Adrenal gland (tissue), 5 donors: ENCODE measurements around the gene SPEF1.

Experiments used
- CTCF ChIP-seq, 6 experiments: fragments of 450-650 bp in 4 of 6; fragments of 200-600 bp in 2 of 6; sonication (generic) in 1 of 6; IDR thresholded peaks; 1 replicate in 5 of 6; 2 replicates in 1 of 6; pipeline versions ENCODE4 v1.5.1 to v1.8.0; 2016 to 2021; ENCODE audit warnings: antibody characterized with exemption in 6 of 6, mild to moderate bottlenecking in 2 of 6, moderate library complexity in 1 of 6
- POLR2A ChIP-seq, 2 donors: fragments of 450-650 bp; IDR thresholded peaks; one replicate each; pipeline ENCODE4 v1.6.1; 2017; ENCODE audit warnings: antibody characterized with exemption in 2 of 2, mild to moderate bottlenecking in 2 of 2, moderate library complexity in 1 of 2
- donor health status: DM: no; HTN: no; CAD: no.

- no peak for TF ChIP-seq POLR2A (IDR thresholded peaks at IDR 0.05)
- TF ChIP-seq CTCF (IDR thresholded peaks at IDR 0.05) = no peak
Observed at GRCh38 chr20:3778976-3779375, 2.3 kb downstream of the SPEF1 start.
